ENCODE measurements around the gene MSANTD4. TPM values are rescaled to one million over a fixed set of nuclear protein-coding genes. Genes with fewer than 3 reads are reported as not detected.

The MSANTD4 gene
- polyA plus RNA-seq, 1 of the 3 experiments (the other 2 are of a cell fraction): 6.2 TPM

- TF ChIP-seq GATA2 (CRISPR knock-in tag; IDR thresholded peaks at IDR 0.05) (no peak), SIN3A (IDR thresholded peaks at IDR 0.05; ENCODE audit: borderline replicate concordance, low read depth, low read length) (no peak)
Measured at GRCh38 chr11:106070606-106071005, 48.6 kb upstream of the MSANTD4 start (continued).

- Histone ChIP-seq H3K27ac (ENCODE audit: low read depth in 2 of 2, low read length in 1 of 2) (peak overlapping the region in 1 of 2 experiments; percentile 80; a peak in 1 of 4 replicates), H3K27me3 (ENCODE audit: insufficient read depth) (no peaks in the 10 kb centered on the region), H3K4me2 (no peak overlapping the region), H4K20me1 (ENCODE audit: insufficient read depth) (no peaks in the 10 kb centered on the region), H3K9ac (no peak overlapping the region), H3K4me3 (ENCODE audit: low read depth in 2 of 2, low read length in 1 of 2) (no peak overlapping the region), H3K79me2 (ENCODE audit: insufficient read depth) (no peaks in the 10 kb centered on the region; the same call in 1 of the 2 replicates), H3K9me3 (no peaks in the 10 kb centered on the region), H3K4me1 (ENCODE audit: control insufficient read depth in 1 of 2, insufficient read depth in 2 of 2, low read depth in 1 of 2, low read length in 1 of 2) (no peaks in the 10 kb centered on the region; a peak in 1 of 4 replicates), H3K9me2 (no peaks in the 10 kb centered on the region), H3F3A (replicated peaks; ENCODE audit: insufficient read depth) (no peaks in the 10 kb centered on the region), H3K36me3 (replicated peaks in 1 of 2; ENCODE audit: control insufficient read depth in 1 of 2, insufficient read depth in 2 of 2, low read length in 1 of 2) (no peaks in the 10 kb centered on the region), H2AFZ (ENCODE audit: low read depth) (no peak overlapping the region)
- POLR2A ChIA-PET: no interaction called here
- TF ChIP-seq TAF1 (IDR thresholded peaks at IDR 0.05; ENCODE audit: borderline replicate concordance, low read depth, low read length) (no peak), IRF3 (IDR thresholded peaks at IDR 0.05; ENCODE audit: low read depth, low read length) (no peak), FOXM1 (IDR thresholded peaks at IDR 0.05; ENCODE audit: low read depth) (no peak), SMC3 (IDR thresholded peaks at IDR 0.05; ENCODE audit: low read depth, low read length) (no peak), REST (IDR thresholded peaks at IDR 0.05; ENCODE audit: low read depth, low read length) (no peak), MXI1 (IDR thresholded peaks at IDR 0.05; ENCODE audit: low read depth, low read length) (no peak), RCOR1 (IDR thresholded peaks at IDR 0.05; ENCODE audit: low read length) (no peak), FOSL2 (IDR thresholded peaks at IDR 0.05; ENCODE audit: borderline replicate concordance, low read depth) (no peak), TEAD4 (IDR thresholded peaks at IDR 0.05; ENCODE audit: borderline replicate concordance, insufficient read depth) (no peak), SIN3A (IDR thresholded peaks at IDR 0.05; ENCODE audit: borderline replicate concordance, low read depth, low read length) (no peak), JUND (IDR thresholded peaks at IDR 0.05) (no peak), USF1 (IDR thresholded peaks at IDR 0.05; ENCODE audit: borderline replicate concordance, low read depth) (no peak)
- DNase-seq: no peak
- CTCF ChIA-PET: interaction anchor here (1.0 kb wide), 1 partner anchor 19 kb away, joined by 3 read pairs; no protein-coding TSS in a partner anchor
Measured at GRCh38 chr11:106063009-106063408, 41.0 kb upstream of the MSANTD4 start.

Data from SK-N-SH (cell line).